Activated CD4-positive, alpha-beta memory T cell treated with anti-CD3 and anti-CD28 coated beads for 36 hours (primary cell): Measurements from ENCODE around the gene HDAC9. TPM values are rescaled to one million over a fixed set of nuclear protein-coding genes. Genes with fewer than 3 reads are reported as not detected.

Experiments
- CTCF ChIA-PET: fragments of 350-600 bp; sonication (Branson Sonifier 250); formaldehyde crosslinking; loops from one replicate; lab custom pipeline; 2021; ENCODE audit warnings: antibody characterized with exemption, inconsistent platforms; lab: Charles Lee
- POLR2A ChIA-PET: fragments of 350-600 bp; sonication (Branson Sonifier 250); formaldehyde crosslinking; loops from one replicate; lab custom pipeline; 2021; ENCODE audit warnings: antibody characterized with exemption; lab: Charles Lee
- DNase-seq: peaks from one replicate; pipeline ENCODE4 v3.0.0-alpha.2; 2020
- H3K27ac Mint-ChIP-seq: one replicate; pipeline ENCODE4 v1.8.0; 2021; ENCODE audit warnings: mixed read lengths
- H3K27me3 Mint-ChIP-seq: one replicate; pipeline ENCODE4 v1.8.0; 2021; ENCODE audit warnings: mixed read lengths
- H3K36me3 Mint-ChIP-seq: one replicate; pipeline ENCODE4 v1.8.0; 2021; ENCODE audit warnings: mixed read lengths
- H3K4me1 Mint-ChIP-seq: one replicate; pipeline ENCODE4 v1.8.0; 2021; ENCODE audit warnings: low read depth, mixed read lengths
- H3K4me3 Mint-ChIP-seq: one replicate; pipeline ENCODE4 v1.8.0; 2021; ENCODE audit warnings: mild to moderate bottlenecking, mixed read lengths
- H3K9me3 Mint-ChIP-seq: one replicate; pipeline ENCODE4 v1.8.0; 2021; ENCODE audit warnings: mixed read lengths
- intact Hi-C: fragments of 100-400 bp; cut with micrococcal nuclease; formaldehyde crosslinking; loops from one replicate; pipeline ENCODE4 v1.15.1; 2023
- total RNA-seq, 2 experiments: library from RNA; stranded (reverse); gene quantifications; one replicate each; pipeline ENCODE4 v1.2.3, GENCODE V29; 2021

The HDAC9 gene
- total RNA-seq, result 1 to 10 TPM; 1.0 to 1.1 TPM

DNA sequence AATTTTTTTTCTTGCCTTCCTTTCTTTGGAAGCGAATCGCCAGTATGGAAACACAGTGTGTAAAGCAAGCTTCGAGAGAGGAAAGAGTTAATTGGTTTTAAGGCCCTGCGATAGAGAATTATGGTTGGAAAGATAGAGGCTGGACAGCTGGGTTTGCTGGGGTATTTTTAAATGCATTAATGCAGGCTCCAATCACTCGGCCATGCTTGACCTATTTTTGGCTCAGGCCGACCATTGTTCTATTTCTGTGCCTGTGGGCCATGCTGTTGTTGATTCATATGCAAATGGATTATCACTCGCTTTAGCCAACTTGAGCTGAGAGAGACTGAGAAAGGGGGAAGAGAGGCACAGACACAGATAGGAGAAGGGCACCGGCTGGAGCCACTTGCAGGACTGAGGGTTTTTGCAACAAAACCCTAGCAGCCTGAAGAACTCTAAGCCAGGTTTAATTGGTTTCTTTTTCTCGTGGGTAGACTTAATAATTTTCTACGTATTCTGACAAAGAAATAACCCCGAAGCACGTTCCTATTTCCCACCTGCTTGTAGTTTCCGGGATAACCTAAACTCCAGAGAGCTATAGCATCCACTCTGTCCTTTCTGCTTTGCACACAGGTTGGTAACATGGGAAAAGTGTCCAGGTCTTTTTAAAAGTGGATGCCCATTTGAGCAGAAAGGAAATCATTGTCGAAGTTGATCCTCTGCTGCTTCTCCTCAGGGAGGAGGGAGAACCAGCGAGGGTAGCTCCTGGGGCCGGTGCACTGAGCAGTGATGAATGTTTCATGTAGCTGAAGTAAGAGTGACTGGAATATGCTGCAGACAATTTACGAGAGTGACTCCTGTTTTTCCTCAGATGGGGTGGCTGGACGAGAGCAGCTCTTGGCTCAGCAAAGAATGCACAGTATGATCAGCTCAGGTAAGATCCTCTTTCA lies at the start of gene HDAC9:
Gene HDAC9, plus strand, starts transcription at position 338 of the 929 bp plus-strand sequence. Its CDS starts 554 bp downstream, at position 892.
- Mint-ChIP-seq H3K4me3 (peak within 1 kb of the TSS; percentile 1), H3K4me1 (peaks cover 6% of the 10 kb centered on the region), H3K27ac (no peak within 1 kb of the TSS), H3K27me3 (peaks cover 3% of the 10 kb centered on the region), H3K36me3 (no peaks in the 10 kb centered on the region), H3K9me3 (no peaks in the 10 kb centered on the region)
- POLR2A ChIA-PET, result no interaction called here
- no peak for DNase-seq
- CTCF ChIA-PET, result interaction anchor here (1.7 kb wide), 1 partner anchor 139 kb away, joined by 4 read pairs; no protein-coding TSS in a partner anchor
- intact Hi-C loops, result no loop called here

DNA sequence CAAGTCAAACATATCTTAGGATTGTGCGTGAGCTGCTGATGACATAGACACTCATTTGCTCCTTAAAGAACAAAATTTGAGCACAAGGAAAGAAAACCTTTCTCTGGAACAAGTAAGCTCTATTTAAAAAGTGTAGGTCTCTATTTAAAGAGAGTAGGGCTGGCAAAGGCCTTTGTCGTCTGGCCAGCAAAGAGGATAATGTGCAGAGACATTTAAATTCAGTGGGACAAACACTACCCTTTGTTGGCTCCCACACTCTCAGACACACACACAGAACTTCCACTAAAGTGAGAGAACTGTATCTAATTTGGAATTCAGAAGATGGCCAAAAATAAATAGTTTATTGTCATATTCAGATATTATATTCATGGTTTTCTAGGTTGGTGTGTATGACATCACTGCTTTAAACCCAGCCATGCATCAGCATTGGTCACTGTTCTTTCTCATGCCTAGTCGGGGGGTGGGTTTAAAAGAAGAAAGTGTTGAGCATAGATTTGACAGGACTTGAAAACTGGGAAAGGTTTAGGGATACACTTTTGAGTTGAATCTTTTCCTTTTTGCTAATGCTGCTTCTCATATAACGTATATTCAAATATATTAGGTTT lies 49.5 kb upstream of the HDAC9 start:
- H3K4me3 Mint-ChIP-seq, result no peak overlapping the region
- no peaks in the 10 kb centered on the region for H3K36me3 Mint-ChIP-seq
- no peaks in the 10 kb centered on the region for H3K27me3 Mint-ChIP-seq
- no peak for DNase-seq
- H3K4me1 Mint-ChIP-seq, result no peaks in the 10 kb centered on the region
- no peak overlapping the region for H3K27ac Mint-ChIP-seq
- ChIA-PET POLR2A (no interaction called here), CTCF (no interaction called here)
- no peaks in the 10 kb centered on the region for H3K9me3 Mint-ChIP-seq
- intact Hi-C loops, result no loop called here

DNA sequence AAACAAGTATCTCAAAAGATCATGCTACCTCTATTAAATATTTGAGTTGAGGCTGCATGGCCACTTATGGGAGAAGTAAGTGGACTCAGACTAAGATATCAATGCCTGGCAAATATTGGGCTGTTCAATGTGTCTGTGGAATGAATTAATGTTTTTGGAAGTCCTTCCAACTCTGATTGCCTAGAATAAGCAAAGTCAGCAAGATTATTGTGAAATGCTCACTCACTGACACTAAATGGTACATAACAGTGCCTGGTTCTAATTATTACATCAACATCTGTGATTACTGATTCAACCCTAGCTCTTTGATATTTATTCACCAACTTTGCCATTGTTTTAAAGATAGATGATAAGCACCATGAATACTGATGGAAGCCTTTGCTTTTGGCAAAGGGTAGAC lies 45.5 kb upstream of the HDAC9 start:
- ChIA-PET CTCF (no interaction called here), POLR2A (no interaction called here)
- H3K36me3 Mint-ChIP-seq, result no peaks in the 10 kb centered on the region
- no peak overlapping the region for H3K27ac Mint-ChIP-seq
- no peak for DNase-seq
- H3K4me1 Mint-ChIP-seq, result no peaks in the 10 kb centered on the region
- H3K9me3 Mint-ChIP-seq, result no peaks in the 10 kb centered on the region
- no peaks in the 10 kb centered on the region for H3K27me3 Mint-ChIP-seq
- no peak overlapping the region for H3K4me3 Mint-ChIP-seq
- intact Hi-C loops, result no loop called here

DNA sequence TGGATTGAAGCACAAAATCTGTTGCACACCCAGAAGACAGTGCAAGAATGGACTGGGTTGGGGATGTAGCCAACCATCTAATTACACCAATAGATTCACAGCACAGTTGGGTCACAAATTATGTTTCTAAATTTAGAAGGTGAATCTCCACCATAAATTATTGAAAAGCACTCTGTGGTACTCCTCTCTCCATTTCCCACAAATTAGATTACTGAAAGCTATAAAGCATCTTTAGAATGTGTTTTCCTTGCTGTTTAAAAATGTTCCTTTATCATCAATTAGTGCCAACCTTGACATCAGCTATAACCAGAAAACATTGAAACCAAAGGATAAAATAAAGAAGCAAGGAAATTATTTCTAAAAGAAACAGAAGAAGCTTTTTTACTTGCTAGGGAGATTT lies 39.9 kb upstream of the HDAC9 start:
- Mint-ChIP-seq H3K4me3 (no peak overlapping the region), H3K27ac (no peak overlapping the region), H3K4me1 (no peaks in the 10 kb centered on the region), H3K36me3 (no peaks in the 10 kb centered on the region), H3K27me3 (no peaks in the 10 kb centered on the region), H3K9me3 (no peaks in the 10 kb centered on the region)
- ChIA-PET CTCF (no interaction called here), POLR2A (no interaction called here)
- intact Hi-C loops, result no loop called here
- no peak for DNase-seq

DNA sequence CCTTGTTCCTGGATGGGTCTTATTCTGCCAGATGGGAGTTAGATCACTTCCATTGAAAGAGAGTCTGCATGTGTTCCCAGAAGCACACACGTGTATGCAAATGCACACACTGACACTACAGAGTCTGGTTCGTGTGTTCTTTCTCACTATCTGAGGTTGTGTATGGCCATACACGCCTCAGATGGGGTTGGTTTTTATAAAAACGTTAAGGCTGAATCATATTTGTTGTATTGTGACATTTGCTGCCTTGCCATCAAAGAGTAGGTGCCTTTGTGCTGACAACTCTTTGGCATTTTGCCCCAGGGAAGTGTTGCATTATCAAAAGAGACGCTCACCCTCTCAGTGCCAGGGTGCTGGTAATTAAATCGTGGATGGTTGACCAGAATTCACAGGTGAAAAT lies 37.7 kb upstream of the HDAC9 start:
- no peaks in the 10 kb centered on the region for H3K4me1 Mint-ChIP-seq
- ChIA-PET POLR2A (no interaction called here), CTCF (no interaction called here)
- H3K9me3 Mint-ChIP-seq, result no peaks in the 10 kb centered on the region
- no peaks in the 10 kb centered on the region for H3K36me3 Mint-ChIP-seq
- no peak overlapping the region for H3K27ac Mint-ChIP-seq
- H3K4me3 Mint-ChIP-seq, result no peak overlapping the region
- H3K27me3 Mint-ChIP-seq, result no peaks in the 10 kb centered on the region
- DNase-seq, result no peak
- intact Hi-C loops, result no loop called here

DNA sequence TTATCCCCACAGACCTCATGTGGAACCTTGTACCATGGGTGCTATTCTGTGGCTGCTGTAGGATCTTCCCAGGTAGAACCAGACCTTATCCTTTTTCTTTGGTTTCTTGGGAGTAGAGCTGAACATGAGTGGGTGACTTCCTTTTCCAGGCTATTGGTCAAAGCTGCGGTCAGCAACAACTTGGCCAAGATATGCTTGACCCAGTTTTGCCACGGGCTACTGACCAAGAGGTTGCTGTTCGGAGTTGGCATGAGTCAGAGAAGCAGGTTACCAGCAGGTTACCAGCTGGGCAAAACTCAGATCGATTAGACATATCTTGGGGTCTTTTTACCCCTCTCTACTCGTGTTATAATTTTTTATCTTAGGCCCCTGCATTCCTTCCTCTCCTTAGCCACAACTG lies 36.7 kb upstream of the HDAC9 start:
- intact Hi-C loops, result no loop called here
- DNase-seq, result no peak
- Mint-ChIP-seq H3K9me3 (no peaks in the 10 kb centered on the region), H3K27ac (no peak overlapping the region), H3K4me3 (no peak overlapping the region), H3K27me3 (no peaks in the 10 kb centered on the region), H3K36me3 (no peaks in the 10 kb centered on the region), H3K4me1 (no peaks in the 10 kb centered on the region)
- ChIA-PET POLR2A (no interaction called here), CTCF (no interaction called here)

DNA sequence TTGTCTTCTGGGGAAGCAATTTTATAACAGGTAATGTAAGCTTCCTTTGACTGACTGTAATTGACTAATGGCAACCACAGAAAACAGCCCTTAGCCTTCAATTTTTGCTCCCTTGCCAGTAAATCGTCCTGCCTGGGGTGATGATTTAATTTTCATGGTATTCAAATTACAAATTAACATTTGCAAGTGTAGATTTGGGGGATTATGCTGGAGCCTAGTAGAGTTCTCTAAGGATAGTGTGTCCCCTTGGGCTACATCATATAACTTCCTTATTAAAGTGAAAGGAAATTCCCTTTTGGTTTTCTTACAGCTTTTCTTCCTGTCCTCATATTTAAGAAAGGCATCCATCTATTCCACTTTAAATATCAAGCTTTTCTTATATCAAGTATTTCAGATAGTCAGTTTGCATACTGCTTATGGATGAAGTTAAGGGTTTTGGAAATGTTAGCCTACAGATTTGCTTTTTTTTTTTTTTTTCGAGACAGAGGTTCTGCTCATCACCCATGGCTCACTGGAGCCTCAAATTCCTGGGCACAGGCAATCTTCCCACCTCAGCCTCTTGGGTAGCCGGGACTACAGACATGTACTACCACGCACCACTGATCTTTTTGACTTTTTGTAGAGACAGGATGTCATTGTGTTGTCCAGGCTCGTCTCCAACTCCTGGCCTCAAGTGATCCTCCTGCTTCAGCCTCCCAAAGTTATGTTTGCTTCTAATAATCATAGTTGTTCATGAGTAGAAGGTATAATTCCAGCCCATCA lies 35.9 kb upstream of the HDAC9 start:
- intact Hi-C loops, result no loop called here
- Mint-ChIP-seq H3K4me1 (no peaks in the 10 kb centered on the region), H3K27me3 (no peaks in the 10 kb centered on the region), H3K9me3 (no peaks in the 10 kb centered on the region), H3K4me3 (no peak overlapping the region), H3K27ac (no peak overlapping the region), H3K36me3 (no peaks in the 10 kb centered on the region)
- POLR2A ChIA-PET, result no interaction called here
- CTCF ChIA-PET, result no interaction called here
- no peak for DNase-seq

DNA sequence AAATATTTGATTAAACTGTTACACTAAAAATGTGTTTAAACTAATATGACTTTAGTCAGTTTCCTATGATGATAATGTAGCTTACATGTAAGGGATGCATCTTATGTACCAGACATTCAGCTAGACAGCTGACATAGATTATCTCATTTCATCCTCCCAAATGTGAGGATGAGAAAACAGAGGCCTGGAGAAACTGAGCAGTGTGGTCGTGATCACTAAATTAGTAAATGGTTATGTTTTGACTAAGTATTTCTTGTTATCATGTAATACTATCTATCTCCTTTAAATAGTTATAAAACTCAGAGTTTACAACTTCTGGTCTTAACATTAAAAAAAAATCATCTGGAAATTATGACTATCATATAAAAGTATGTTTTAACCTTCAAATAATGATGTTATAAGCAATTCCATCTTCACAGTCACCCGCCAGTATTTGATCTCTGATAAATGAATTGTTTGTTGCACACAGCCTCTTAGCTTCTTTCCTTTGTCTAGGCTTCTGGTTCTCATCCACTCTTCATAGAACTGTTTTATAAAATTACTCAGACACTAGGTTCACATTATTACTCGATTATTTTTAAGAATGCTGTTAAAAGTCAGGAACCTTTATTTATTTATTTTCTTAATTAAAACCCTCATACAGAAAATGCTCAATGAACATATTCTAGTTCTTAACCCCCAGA lies 33.6 kb upstream of the HDAC9 start:
- no peak for DNase-seq
- Mint-ChIP-seq H3K9me3 (no peaks in the 10 kb centered on the region), H3K27ac (no peak overlapping the region), H3K4me1 (no peaks in the 10 kb centered on the region), H3K36me3 (no peaks in the 10 kb centered on the region), H3K27me3 (no peaks in the 10 kb centered on the region), H3K4me3 (no peak overlapping the region)
- intact Hi-C loops, result no loop called here
- ChIA-PET POLR2A (no interaction called here), CTCF (no interaction called here)

DNA sequence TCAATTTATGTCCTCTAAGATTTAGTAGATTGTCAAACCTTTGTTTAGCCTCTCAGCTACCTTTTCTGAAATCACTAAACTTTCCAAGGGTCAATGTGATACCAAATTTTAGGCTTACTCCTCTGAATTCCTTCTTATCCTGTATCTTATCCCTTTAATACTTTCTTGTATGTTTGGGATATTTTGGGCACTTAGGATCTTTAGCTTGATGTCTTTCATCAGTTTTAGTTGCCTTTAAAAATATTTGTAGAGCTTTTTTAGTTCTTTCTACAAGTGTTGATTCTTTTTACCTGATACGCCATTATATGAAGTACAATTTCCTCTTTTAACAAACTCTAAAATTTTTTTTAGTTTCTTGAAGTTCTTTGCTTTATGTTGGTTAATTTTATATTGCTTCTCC lies 30.7 kb upstream of the HDAC9 start:
- H3K4me1 Mint-ChIP-seq, result no peaks in the 10 kb centered on the region
- no peak for DNase-seq
- no peaks in the 10 kb centered on the region for H3K36me3 Mint-ChIP-seq
- H3K4me3 Mint-ChIP-seq, result no peak overlapping the region
- ChIA-PET POLR2A (no interaction called here), CTCF (no interaction called here)
- no peaks in the 10 kb centered on the region for H3K27me3 Mint-ChIP-seq
- intact Hi-C loops, result no loop called here
- H3K9me3 Mint-ChIP-seq, result no peaks in the 10 kb centered on the region
- no peak overlapping the region for H3K27ac Mint-ChIP-seq

DNA sequence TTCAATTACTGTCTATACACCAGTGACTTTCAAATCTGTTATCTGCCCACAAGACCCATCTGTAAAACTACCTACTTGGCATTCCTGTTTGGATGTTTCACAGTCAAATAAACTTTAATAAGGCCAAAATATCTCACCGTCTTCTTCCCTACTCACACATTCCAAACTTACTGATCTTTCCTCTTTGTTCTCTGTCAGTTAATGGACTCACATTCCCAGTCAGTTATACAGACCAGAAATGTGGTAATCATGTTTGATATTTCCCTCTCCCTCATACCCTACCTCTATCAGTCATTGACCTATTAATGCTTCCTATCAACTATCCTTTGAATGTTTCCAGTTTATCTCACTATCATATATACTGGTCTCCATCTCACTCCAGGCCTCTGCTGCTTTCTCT lies 28.5 kb upstream of the HDAC9 start:
- DNase-seq, result no peak
- Mint-ChIP-seq H3K4me3 (no peak overlapping the region), H3K27me3 (no peaks in the 10 kb centered on the region), H3K36me3 (no peaks in the 10 kb centered on the region), H3K9me3 (no peaks in the 10 kb centered on the region), H3K27ac (no peak overlapping the region), H3K4me1 (no peaks in the 10 kb centered on the region)
- CTCF ChIA-PET, result no interaction called here
- POLR2A ChIA-PET, result no interaction called here
- intact Hi-C loops, result no loop called here

DNA sequence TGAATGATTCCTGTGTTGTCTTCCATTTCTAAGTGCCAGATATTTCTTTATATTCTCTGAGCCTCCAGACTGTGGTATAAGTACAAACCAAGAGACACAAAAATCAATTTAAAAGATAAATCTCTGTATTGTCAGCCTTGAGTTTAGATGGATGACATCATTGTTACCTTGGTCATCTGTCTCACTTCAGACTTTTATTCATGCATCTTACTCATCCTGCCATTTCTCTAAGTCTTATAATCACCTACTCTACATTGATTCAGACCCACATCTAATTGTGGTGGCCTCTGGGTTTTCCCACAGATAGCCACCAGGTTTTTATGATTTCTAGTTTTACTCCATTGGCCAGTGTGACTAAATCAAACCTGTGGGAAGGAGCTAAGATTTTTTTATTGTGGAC lies 26.8 kb upstream of the HDAC9 start:
- DNase-seq, result no peak

DNA sequence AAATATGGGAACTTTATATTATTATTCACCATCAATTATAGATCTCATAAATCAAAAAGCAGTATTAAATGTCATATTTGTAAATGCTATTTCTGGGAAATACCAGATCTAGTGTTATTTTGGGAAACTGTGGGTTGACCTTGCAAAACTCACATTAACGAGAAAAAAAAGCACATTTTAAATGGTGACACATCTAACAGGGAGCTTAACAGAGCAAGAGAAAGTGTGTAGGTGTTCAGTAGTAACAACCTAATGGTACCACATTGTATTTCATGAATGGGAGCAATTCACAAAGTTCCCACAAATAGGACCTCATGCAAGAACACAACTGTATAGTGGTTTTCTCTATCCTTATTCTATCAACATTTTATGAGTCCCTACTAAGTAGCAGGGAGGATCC lies 26.2 kb upstream of the HDAC9 start:
- H3K4me3 Mint-ChIP-seq, result no peak overlapping the region
- ChIA-PET CTCF (no interaction called here), POLR2A (no interaction called here)
- intact Hi-C loops, result no loop called here
- H3K36me3 Mint-ChIP-seq, result no peaks in the 10 kb centered on the region
- no peaks in the 10 kb centered on the region for H3K27me3 Mint-ChIP-seq
- no peaks in the 10 kb centered on the region for H3K4me1 Mint-ChIP-seq
- H3K27ac Mint-ChIP-seq, result no peak overlapping the region
- H3K9me3 Mint-ChIP-seq, result no peaks in the 10 kb centered on the region
- no peak for DNase-seq

More for the DNA sequence above, 26.8 kb upstream of the HDAC9 start:
- ChIA-PET CTCF (no interaction called here), POLR2A (no interaction called here)
- no peaks in the 10 kb centered on the region for H3K9me3 Mint-ChIP-seq
- H3K4me3 Mint-ChIP-seq, result no peak overlapping the region
- intact Hi-C loops, result no loop called here
- H3K27ac Mint-ChIP-seq, result no peak overlapping the region
- H3K36me3 Mint-ChIP-seq, result no peaks in the 10 kb centered on the region
- no peaks in the 10 kb centered on the region for H3K27me3 Mint-ChIP-seq
- H3K4me1 Mint-ChIP-seq, result no peaks in the 10 kb centered on the region
